GM10266 (cell line): ENCODE data around the gene IMPDH1.

Experiments
- DNase-seq: peaks from one replicate; pipeline ENCODE4 v3.0.0; 2012; ENCODE audit errors: extremely low spot score
- TF ChIP-seq, protein P1 (sequence below): IDR thresholded peaks from 2 replicates; pipeline ENCODE4 v1.5.1; 2012; ENCODE audit warnings: mild to moderate bottlenecking, low read depth; ENCODE audit not compliant: control insufficient read depth, insufficient read depth; ENCODE audit errors: missing control alignments

The IMPDH1 gene

DNA sequence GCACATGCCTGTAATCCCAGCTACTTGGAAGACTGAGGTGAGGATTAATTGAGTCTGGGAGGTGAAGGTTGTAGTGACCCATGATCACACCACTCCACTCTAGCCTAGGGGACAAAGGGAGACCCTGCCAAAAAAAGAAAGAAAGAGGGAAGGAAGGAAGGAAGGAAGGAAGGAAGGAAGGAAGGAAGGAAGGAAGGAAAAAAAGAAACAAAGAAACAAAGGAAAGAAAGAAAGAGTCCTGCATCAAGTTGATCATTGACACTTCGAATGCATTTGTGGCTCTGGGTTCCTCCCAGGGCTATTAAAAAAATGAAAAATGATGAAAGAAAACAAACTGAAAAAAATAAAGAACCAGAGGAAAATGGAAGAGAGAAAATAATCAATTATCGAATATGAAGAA lies 44.4 kb downstream of the IMPDH1 start:
- DNase-seq, result no peak
- TF ChIP-seq, protein P1, sequence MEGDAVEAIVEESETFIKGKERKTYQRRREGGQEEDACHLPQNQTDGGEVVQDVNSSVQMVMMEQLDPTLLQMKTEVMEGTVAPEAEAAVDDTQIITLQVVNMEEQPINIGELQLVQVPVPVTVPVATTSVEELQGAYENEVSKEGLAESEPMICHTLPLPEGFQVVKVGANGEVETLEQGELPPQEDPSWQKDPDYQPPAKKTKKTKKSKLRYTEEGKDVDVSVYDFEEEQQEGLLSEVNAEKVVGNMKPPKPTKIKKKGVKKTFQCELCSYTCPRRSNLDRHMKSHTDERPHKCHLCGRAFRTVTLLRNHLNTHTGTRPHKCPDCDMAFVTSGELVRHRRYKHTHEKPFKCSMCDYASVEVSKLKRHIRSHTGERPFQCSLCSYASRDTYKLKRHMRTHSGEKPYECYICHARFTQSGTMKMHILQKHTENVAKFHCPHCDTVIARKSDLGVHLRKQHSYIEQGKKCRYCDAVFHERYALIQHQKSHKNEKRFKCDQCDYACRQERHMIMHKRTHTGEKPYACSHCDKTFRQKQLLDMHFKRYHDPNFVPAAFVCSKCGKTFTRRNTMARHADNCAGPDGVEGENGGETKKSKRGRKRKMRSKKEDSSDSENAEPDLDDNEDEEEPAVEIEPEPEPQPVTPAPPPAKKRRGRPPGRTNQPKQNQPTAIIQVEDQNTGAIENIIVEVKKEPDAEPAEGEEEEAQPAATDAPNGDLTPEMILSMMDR, result no peak

DNA sequence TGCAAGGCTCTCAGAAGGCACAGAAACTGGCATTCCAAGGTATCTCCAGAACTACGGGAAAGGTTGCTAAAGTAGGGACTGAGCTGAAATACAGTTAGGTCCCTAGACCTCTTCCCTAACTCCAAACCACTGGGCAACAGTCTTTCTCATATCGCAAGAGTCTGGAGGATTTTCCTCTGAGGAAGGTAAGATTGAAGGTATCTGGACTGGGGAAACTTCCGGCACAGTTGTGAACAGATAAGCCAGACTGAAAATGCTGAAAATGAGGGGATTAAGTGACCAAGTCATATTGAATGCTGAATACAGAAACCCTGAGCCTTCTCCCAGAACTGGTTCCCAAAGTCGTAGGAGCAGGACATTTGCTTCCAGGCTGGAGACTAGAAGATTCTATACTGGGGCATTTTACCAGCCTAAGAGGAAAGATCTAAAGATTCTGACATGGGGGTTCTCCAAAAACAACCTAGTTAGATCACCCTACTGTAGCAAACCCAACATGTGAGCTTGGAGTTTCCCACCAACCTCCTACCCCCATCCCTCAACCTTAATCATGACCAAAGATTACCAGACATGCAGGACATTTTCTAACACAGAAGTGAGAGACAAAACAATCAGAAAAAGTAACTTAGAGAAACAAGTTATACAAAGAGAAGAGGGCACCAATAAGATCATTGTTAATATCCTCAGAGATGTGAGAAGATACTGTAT lies 45.5 kb downstream of the IMPDH1 start:
- no peak for DNase-seq
- TF ChIP-seq, protein P1, result no peak

DNA sequence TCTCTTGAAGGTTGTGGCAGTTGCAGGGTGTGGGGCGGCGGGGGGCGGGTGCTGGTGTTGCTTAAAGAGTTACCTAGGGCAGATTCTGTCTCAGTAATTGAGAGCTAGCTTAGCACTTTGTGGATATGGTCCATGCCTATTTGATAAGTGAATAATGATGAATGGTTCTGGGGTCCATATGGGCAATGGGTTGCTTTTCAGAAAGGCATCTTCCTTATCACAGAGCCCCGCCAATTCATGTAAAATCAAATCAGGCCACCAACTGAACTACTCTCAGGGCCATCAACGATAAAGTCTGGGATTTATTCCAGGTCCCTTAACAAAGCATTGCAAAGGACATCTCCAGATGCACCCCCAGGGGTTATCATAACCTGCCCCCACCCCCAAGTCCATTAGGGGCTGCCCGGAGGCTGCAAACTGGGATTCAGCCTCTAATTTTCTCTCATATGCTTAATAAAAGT lies 46.5 kb downstream of the IMPDH1 start:
- TF ChIP-seq, protein P1, result no peak
- DNase-seq, result no peak

DNA sequence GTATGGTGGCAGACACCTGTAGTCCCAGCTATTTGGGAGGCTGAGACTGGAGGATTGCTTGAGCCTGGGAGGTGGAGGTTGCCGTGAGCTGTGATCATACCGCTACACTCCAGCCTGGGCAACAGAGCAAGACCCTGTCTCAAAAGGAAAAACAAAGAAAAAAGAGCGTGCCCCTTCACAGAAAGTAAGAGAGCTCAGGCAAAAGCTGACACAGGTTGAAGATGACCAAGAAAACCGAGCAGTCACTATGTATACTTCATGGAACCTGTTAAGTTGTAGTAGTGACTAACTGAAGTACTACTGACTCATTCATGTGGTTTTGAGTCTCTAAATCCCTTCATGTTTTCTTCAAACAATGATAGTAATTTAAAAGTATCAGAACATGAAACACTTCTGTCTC lies 47.1 kb downstream of the IMPDH1 start:
- TF ChIP-seq, protein P1, result no peak
- no peak for DNase-seq

DNA sequence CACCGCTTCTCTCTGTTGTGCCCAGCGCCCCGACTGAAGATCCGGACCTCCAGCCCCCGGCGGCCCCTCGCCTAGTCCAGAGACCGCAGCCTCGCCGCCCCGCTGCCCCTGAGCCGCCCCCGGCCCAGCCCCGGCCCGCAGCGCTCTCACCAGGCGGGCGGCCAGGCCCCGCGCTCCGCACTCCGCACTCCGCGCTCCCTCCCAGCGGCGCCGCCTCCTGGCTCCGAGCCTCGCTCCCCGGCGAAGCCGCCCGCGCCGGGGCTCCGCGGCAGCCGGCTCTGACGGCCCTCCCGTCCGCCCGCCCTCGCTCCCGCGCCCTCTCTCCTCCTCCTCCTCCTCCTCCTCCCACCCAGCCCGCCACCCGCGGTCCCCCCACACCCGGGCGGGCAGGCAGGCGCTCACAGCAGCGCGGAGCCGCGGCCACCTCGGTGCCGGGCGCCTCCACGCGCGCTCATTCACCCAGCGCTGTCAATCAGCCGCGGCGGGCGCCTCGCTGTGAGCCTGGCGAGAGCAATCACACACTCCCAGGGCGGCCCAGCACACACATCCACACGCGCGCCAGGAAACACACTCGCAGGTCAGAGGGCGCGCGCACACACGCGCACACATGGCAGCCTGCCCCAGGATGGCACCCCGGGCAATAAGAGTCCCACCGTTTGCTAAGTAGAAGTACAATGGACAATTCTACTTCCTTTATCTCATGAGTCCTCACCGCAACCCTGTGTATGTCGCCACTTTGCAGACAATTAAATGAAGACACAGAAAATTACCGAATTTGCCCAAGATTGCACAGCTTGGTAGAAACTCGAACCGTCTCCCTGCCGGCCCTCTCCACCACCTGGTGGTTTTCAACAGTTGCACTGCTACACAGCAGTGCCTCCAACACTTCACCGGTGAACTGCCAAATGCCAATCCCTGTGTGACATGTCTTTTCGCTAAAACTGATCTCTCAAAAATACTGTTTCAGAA lies 48.1 kb downstream of the IMPDH1 start, which contains the start of gene PRRT4:
PRRT4 (minus strand) TSS at position 280 of the 969 bp plus-strand sequence.
- TF ChIP-seq, protein P1, result no peak
- peak; percentile 71 for DNase-seq

DNA sequence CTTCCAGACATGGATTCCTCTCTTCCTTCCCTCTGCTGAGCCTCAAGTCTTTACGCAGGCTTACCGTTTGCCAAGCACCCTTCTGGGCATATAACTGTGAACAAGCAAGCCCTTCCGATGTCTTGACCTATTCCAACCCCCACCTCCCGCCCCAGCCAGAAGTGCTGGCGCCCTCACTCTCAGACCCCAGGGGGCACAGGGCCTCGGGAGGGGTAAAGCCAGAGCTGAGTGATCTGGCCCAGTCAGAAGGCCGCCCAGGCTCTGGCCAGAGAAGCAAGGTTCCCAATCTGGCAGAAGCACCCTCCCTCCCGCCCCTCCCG lies 49.5 kb downstream of the IMPDH1 start:
- TF ChIP-seq, protein P1, result no peak
- DNase-seq, result no peak
